CD8-positive, alpha-beta memory T cell (primary cell): ENCODE data around the gene AK4. TPM values are rescaled to one million over a fixed set of nuclear protein-coding genes. Genes with fewer than 3 reads are reported as not detected.
"Not testable (repeated sequence)": the region's sequence is repeated elsewhere in the genome, so short reads cannot be mapped to it uniquely, and the experiment has no call there.

Experiments used
- CTCF ChIA-PET: fragments of 350-600 bp; sonication (Branson Sonifier 250); formaldehyde crosslinking; loops from one replicate; lab custom pipeline; 2021; ENCODE audit warnings: antibody characterized with exemption; lab: Charles Lee
- POLR2A ChIA-PET: fragments of 350-600 bp; sonication (Branson Sonifier 250); formaldehyde crosslinking; loops from one replicate; lab custom pipeline; 2021; ENCODE audit warnings: antibody characterized with exemption; lab: Charles Lee
- DNase-seq, 5 donors: peaks; one replicate each; pipeline versions ENCODE4 v3.0.0 to v3.0.0-alpha.2; 2020 to 2022; ENCODE audit warnings: mixed read lengths in 1 of 5
- H3K27ac ChIP-seq: one replicate; pipeline ENCODE4 v1.7.0; 2013; ENCODE audit warnings: low read depth, mild to moderate bottlenecking, low read length, moderate library complexity
- H3K27me3 ChIP-seq: 2 replicates; pipeline ENCODE4 v1.7.0; 2013; ENCODE audit warnings: low read length, mild to moderate bottlenecking; ENCODE audit not compliant: insufficient read depth, poor library complexity, severe bottlenecking
- H3K36me3 ChIP-seq: 2 replicates; pipeline ENCODE4 v1.7.0; 2013; ENCODE audit warnings: mild to moderate bottlenecking, low read length, moderate library complexity; ENCODE audit not compliant: insufficient read depth
- H3K4me1 ChIP-seq: 2 replicates; pipeline ENCODE4 v1.7.0; 2013; ENCODE audit warnings: mild to moderate bottlenecking, low read length, moderate library complexity; ENCODE audit not compliant: insufficient read depth
- H3K4me3 ChIP-seq: 2 replicates; pipeline ENCODE4 v1.7.0; 2013; ENCODE audit warnings: mild to moderate bottlenecking, low read length
- H3K9me3 ChIP-seq: 2 replicates; pipeline ENCODE4 v1.7.0; 2013; ENCODE audit warnings: mild to moderate bottlenecking, low read length
- H3K27ac Mint-ChIP-seq, 8 donors: one replicate each; pipeline ENCODE4 v1.8.0; 2020 to 2021; ENCODE audit warnings: mixed read lengths in 8 of 8, mild to moderate bottlenecking in 6 of 8, inconsistent platforms in 3 of 8, moderate library complexity in 3 of 8
- H3K27me3 Mint-ChIP-seq, 2 donors: one replicate each; pipeline ENCODE4 v1.8.0; 2020 to 2021; ENCODE audit warnings: mixed read lengths in 2 of 2, mild to moderate bottlenecking in 1 of 2, moderate library complexity in 1 of 2
- H3K36me3 Mint-ChIP-seq, 3 donors: one replicate each; pipeline ENCODE4 v1.8.0; 2020 to 2021; ENCODE audit warnings: mixed read lengths in 3 of 3, inconsistent platforms in 1 of 3, mild to moderate bottlenecking in 1 of 3
- H3K4me1 Mint-ChIP-seq, 3 donors: one replicate each; pipeline ENCODE4 v1.8.0; 2020 to 2021; ENCODE audit warnings: mixed read lengths in 3 of 3, inconsistent platforms in 1 of 3, mild to moderate bottlenecking in 1 of 3
- H3K4me3 Mint-ChIP-seq, 7 donors: one replicate each; pipeline ENCODE4 v1.8.0; 2020 to 2021; ENCODE audit warnings: mixed read lengths in 7 of 7, mild to moderate bottlenecking in 6 of 7, moderate library complexity in 4 of 7, inconsistent platforms in 2 of 7
- H3K9me3 Mint-ChIP-seq, 5 donors: one replicate each; pipeline ENCODE4 v1.8.0; 2020 to 2022; ENCODE audit warnings: mixed read lengths in 5 of 5, mild to moderate bottlenecking in 3 of 5, moderate library complexity in 2 of 5, inconsistent platforms in 1 of 5
- polyA plus RNA-seq: library from polyadenylated mRNA; unstranded; fragments of 300-500 nt; fragmentation: Illumina TruSeq; gene quantifications from one replicate; pipeline ENCODE4 v1.2.3, GENCODE V29; 2021
- total RNA-seq, 2 experiments: library from RNA; stranded (reverse); gene quantifications; one replicate each; pipeline ENCODE4 v1.2.3, GENCODE V29; 2021

AK4 gene
- total and polyA plus RNA-seq, 3 experiments from 2014 or later: 0.08 to 32.2 (median 29.9) TPM

GRCh38 chr1:65153635-65154034 lies 5.6 kb downstream of the AK4 start:
- Mint-ChIP-seq H3K27me3 (peaks cover 15 to 30% of the 10 kb centered on the region in 2 donors), H3K27ac (peak overlapping the region in 1 of 8 donors; percentile 11), H3K36me3 (no peaks in the 10 kb centered on the region), H3K9me3 (no peaks in the 10 kb centered on the region), H3K4me3 (no peak overlapping the region), H3K4me1 (peaks cover 6 to 10% (median 7%) of the 10 kb centered on the region in 3 donors)
- H3K27ac ChIP-seq: no peak overlapping the region
- no peak overlapping the region for H3K4me3 ChIP-seq
- ChIA-PET POLR2A (no interaction called here), CTCF (no interaction called here)
- H3K9me3 ChIP-seq: no peaks in the 10 kb centered on the region
- peaks cover 5% of the 10 kb centered on the region for H3K4me1 ChIP-seq
- no peak for DNase-seq
- H3K36me3 ChIP-seq: no peaks in the 10 kb centered on the region
- H3K27me3 ChIP-seq: no peaks in the 10 kb centered on the region

GRCh38 chr1:65156910-65157545 lies 9.0 kb downstream of the AK4 start:
- no peaks in the 10 kb centered on the region for H3K4me1 ChIP-seq
- ChIA-PET CTCF (interaction anchor here (0.7 kb wide), 1 partner anchor 491 kb away, joined by 4 read pairs; no protein-coding TSS in a partner anchor), POLR2A (no interaction called here)
- H3K36me3 Mint-ChIP-seq: no peaks in the 10 kb centered on the region
- H3K27me3 ChIP-seq: no peaks in the 10 kb centered on the region
- no peaks in the 10 kb centered on the region for H3K9me3 ChIP-seq
- no peaks in the 10 kb centered on the region for H3K9me3 Mint-ChIP-seq
- H3K27me3 Mint-ChIP-seq: peaks cover 5 to 13% of the 10 kb centered on the region in 2 donors
- H3K36me3 ChIP-seq: no peaks in the 10 kb centered on the region
- DNase-seq: no peak
- no peak overlapping the region for H3K27ac ChIP-seq
- no peak overlapping the region for H3K4me3 Mint-ChIP-seq
- no peak overlapping the region for H3K27ac Mint-ChIP-seq
- no peak overlapping the region for H3K4me3 ChIP-seq
- H3K4me1 Mint-ChIP-seq: no peaks in the 10 kb centered on the region

- no peak overlapping the region for H3K4me3 Mint-ChIP-seq
- CTCF ChIA-PET: no interaction called here
Observed at GRCh38 chr1:65157546-65157941, 9.5 kb downstream of the AK4 start.

GRCh38 chr1:65159291-65159688 lies 11.3 kb downstream of the AK4 start:
- H3K4me3 ChIP-seq, H3K27me3 ChIP-seq, H3K27ac ChIP-seq, H3K27ac Mint-ChIP-seq, H3K9me3 Mint-ChIP-seq, H3K4me3 Mint-ChIP-seq, CTCF ChIA-PET, H3K4me1 Mint-ChIP-seq, H3K36me3 Mint-ChIP-seq, POLR2A ChIA-PET, H3K4me1 ChIP-seq, H3K36me3 ChIP-seq, H3K9me3 ChIP-seq, DNase-seq: not testable (repeated sequence)
- peaks cover 5 to 12% of the 10 kb centered on the region in 2 donors for H3K27me3 Mint-ChIP-seq

More at GRCh38 chr1:65157546-65157941, 9.5 kb downstream of the AK4 start:
- POLR2A ChIA-PET: no interaction called here
- Mint-ChIP-seq H3K36me3 (no peaks in the 10 kb centered on the region), H3K4me1 (no peaks in the 10 kb centered on the region), H3K27me3 (peaks cover 7 to 15% of the 10 kb centered on the region in 2 donors), H3K9me3 (no peaks in the 10 kb centered on the region), H3K27ac (no peak overlapping the region)
- Histone ChIP-seq H3K27ac (no peak overlapping the region), H3K4me1 (no peaks in the 10 kb centered on the region), H3K27me3 (no peaks in the 10 kb centered on the region), H3K36me3 (no peaks in the 10 kb centered on the region), H3K4me3 (no peak overlapping the region), H3K9me3 (no peaks in the 10 kb centered on the region)
- DNase-seq: no peak

- H3K9me3 Mint-ChIP-seq: no peaks in the 10 kb centered on the region
- CTCF ChIA-PET: no interaction called here
- Histone ChIP-seq H3K4me3 (no peak overlapping the region), H3K4me1 (no peaks in the 10 kb centered on the region), H3K27ac (no peak overlapping the region), H3K9me3 (no peaks in the 10 kb centered on the region), H3K36me3 (no peaks in the 10 kb centered on the region), H3K27me3 (no peaks in the 10 kb centered on the region)
- no peak overlapping the region for H3K27ac Mint-ChIP-seq
- H3K4me1 Mint-ChIP-seq: no peaks in the 10 kb centered on the region
- H3K36me3 Mint-ChIP-seq: no peaks in the 10 kb centered on the region
- POLR2A ChIA-PET: no interaction called here
- H3K4me3 Mint-ChIP-seq: no peak overlapping the region
- peaks cover 5 to 9% of the 10 kb centered on the region in 2 donors for H3K27me3 Mint-ChIP-seq
- no peak for DNase-seq
Observed at GRCh38 chr1:65159801-65160523, 12.0 kb downstream of the AK4 start.

- Histone ChIP-seq H3K27me3 (no peaks in the 10 kb centered on the region), H3K9me3 (no peaks in the 10 kb centered on the region), H3K36me3 (no peaks in the 10 kb centered on the region), H3K4me3 (no peak overlapping the region), H3K4me1 (no peaks in the 10 kb centered on the region), H3K27ac (no peak overlapping the region)
- ChIA-PET CTCF (no interaction called here), POLR2A (no interaction called here)
- Mint-ChIP-seq H3K27ac (no peak overlapping the region), H3K9me3 (no peaks in the 10 kb centered on the region), H3K4me3 (no peak overlapping the region), H3K4me1 (no peaks in the 10 kb centered on the region), H3K27me3 (peaks cover 7 to 8% of the 10 kb centered on the region in 2 donors), H3K36me3 (no peaks in the 10 kb centered on the region)
- no peak for DNase-seq
Observed at GRCh38 chr1:65163201-65163805, 15.3 kb downstream of the AK4 start.

GRCh38 chr1:65164101-65164500 lies 16.1 kb downstream of the AK4 start:
- H3K4me1 ChIP-seq, CTCF ChIA-PET, H3K27ac ChIP-seq, POLR2A ChIA-PET, H3K4me3 ChIP-seq, DNase-seq, H3K9me3 Mint-ChIP-seq, H3K4me1 Mint-ChIP-seq, H3K4me3 Mint-ChIP-seq, H3K36me3 Mint-ChIP-seq, H3K9me3 ChIP-seq, H3K27ac Mint-ChIP-seq, H3K27me3 Mint-ChIP-seq, H3K36me3 ChIP-seq, H3K27me3 ChIP-seq: not testable (repeated sequence)

- Histone ChIP-seq H3K36me3 (no peaks in the 10 kb centered on the region), H3K4me1 (no peaks in the 10 kb centered on the region), H3K27me3 (no peaks in the 10 kb centered on the region), H3K4me3 (no peak overlapping the region), H3K9me3 (no peaks in the 10 kb centered on the region), H3K27ac (no peak overlapping the region)
- no peak for DNase-seq
- Mint-ChIP-seq H3K27ac (no peak overlapping the region), H3K4me1 (no peaks in the 10 kb centered on the region), H3K9me3 (no peaks in the 10 kb centered on the region), H3K27me3 (peaks cover 7 to 8% of the 10 kb centered on the region in 2 donors), H3K36me3 (no peaks in the 10 kb centered on the region), H3K4me3 (no peak overlapping the region)
- ChIA-PET CTCF (no interaction called here), POLR2A (no interaction called here)
Observed at GRCh38 chr1:65164633-65165032, 16.6 kb downstream of the AK4 start.
